ENCODE data around the gene PDE4D. TPM values are rescaled to one million over a fixed set of nuclear protein-coding genes. Genes with fewer than 3 reads are reported as not detected.

The PDE4D gene
- total RNA-seq, 1 experiment from 2014 or later: 3.6 TPM

- no peak for ATAC-seq
- no peak for DNase-seq
- no TSS peak for BruUV-seq (replicated peaks)
- TF ChIP-seq EZH2phosphoT487 (IDR thresholded peaks at IDR 0.05; ENCODE audit: borderline replicate concordance, low read length) (no peak), EZH2 (IDR thresholded peaks at IDR 0.05; ENCODE audit: low read length, unreplicated experiment) (no peak), CTCF (conservative IDR thresholded peaks at IDR 0.05; ENCODE audit: low read depth, low read length) (no peak)
- Histone ChIP-seq H3K27ac (ENCODE audit: low read length) (no peak overlapping the region), H3K4me2 (ENCODE audit: low read length) (no peak overlapping the region), H3K9me3 (ENCODE audit: low read length) (no peaks in the 10 kb centered on the region), H3K9ac (ENCODE audit: low read length) (no peak overlapping the region), H3K4me1 (ENCODE audit: insufficient read depth, low read length) (no peaks in the 10 kb centered on the region), H3K79me2 (ENCODE audit: low read length) (no peaks in the 10 kb centered on the region), H2AFZ (ENCODE audit: low read length) (no peak overlapping the region), H3K27me3 (ENCODE audit: low read length) (no peaks in the 10 kb centered on the region), H3K9me2 (replicated peaks; ENCODE audit: low read length) (no peaks in the 10 kb centered on the region), H3F3A (ENCODE audit: low read length, unreplicated experiment) (no peaks in the 10 kb centered on the region), H3K4me3 (ENCODE audit: low read length) (no peak overlapping the region), H3K36me3 (ENCODE audit: low read depth, low read length) (no peaks in the 10 kb centered on the region), H4K20me1 (ENCODE audit: low read length) (no peaks in the 10 kb centered on the region)
- intact Hi-C loops (cut with micrococcal nuclease): no loop called here
- ChIA-PET CTCF (no interaction called here), POLR2A (ENCODE audit: unreplicated experiment) (no interaction called here)
Measured at GRCh38 chr5:59891962-59892643, 1.4 kb downstream of the PDE4D start.

GRCh38 chr5:59887274-59887673, 6.3 kb downstream of the PDE4D start:
- Histone ChIP-seq H3K9ac (ENCODE audit: low read length) (no peak overlapping the region), H2AFZ (ENCODE audit: low read length) (no peak overlapping the region), H3K9me3 (ENCODE audit: low read length) (no peaks in the 10 kb centered on the region), H3F3A (ENCODE audit: low read length, unreplicated experiment) (no peaks in the 10 kb centered on the region), H3K79me2 (ENCODE audit: low read length) (no peaks in the 10 kb centered on the region), H3K27me3 (ENCODE audit: low read length) (no peaks in the 10 kb centered on the region), H3K4me3 (ENCODE audit: low read length) (no peak overlapping the region), H3K9me2 (replicated peaks; ENCODE audit: low read length) (no peaks in the 10 kb centered on the region), H4K20me1 (ENCODE audit: low read length) (no peaks in the 10 kb centered on the region), H3K27ac (ENCODE audit: low read length) (no peak overlapping the region), H3K4me2 (ENCODE audit: low read length) (no peak overlapping the region), H3K4me1 (ENCODE audit: insufficient read depth, low read length) (no peaks in the 10 kb centered on the region), H3K36me3 (ENCODE audit: low read depth, low read length) (no peaks in the 10 kb centered on the region)
- TF ChIP-seq CTCF (conservative IDR thresholded peaks at IDR 0.05; ENCODE audit: low read depth, low read length): no peak
- TF ChIP-seq EZH2phosphoT487 (IDR thresholded peaks at IDR 0.05; ENCODE audit: borderline replicate concordance, low read length): no peak
- TF ChIP-seq EZH2 (IDR thresholded peaks at IDR 0.05; ENCODE audit: low read length, unreplicated experiment): no peak
- no peak for ATAC-seq
- no peak for DNase-seq
- intact Hi-C loops (cut with micrococcal nuclease): no loop called here
- CTCF ChIA-PET: no interaction called here
- POLR2A ChIA-PET (ENCODE audit: unreplicated experiment): no interaction called here
- BruUV-seq (replicated peaks): no TSS peak

- CTCF ChIA-PET: no interaction called here
- no TSS peak for BruUV-seq (replicated peaks)
- peak; percentile 10 for DNase-seq
- Histone ChIP-seq H3K9me2 (replicated peaks; ENCODE audit: low read length) (no peaks in the 10 kb centered on the region), H3K9me3 (ENCODE audit: low read length) (no peaks in the 10 kb centered on the region), H3F3A (ENCODE audit: low read length, unreplicated experiment) (no peaks in the 10 kb centered on the region), H3K27ac (ENCODE audit: low read length) (no peak overlapping the region), H3K4me3 (ENCODE audit: low read length) (no peak overlapping the region), H3K79me2 (ENCODE audit: low read length) (no peaks in the 10 kb centered on the region), H3K4me2 (ENCODE audit: low read length) (no peak overlapping the region), H2AFZ (ENCODE audit: low read length) (no peak overlapping the region), H3K9ac (ENCODE audit: low read length) (no peak overlapping the region), H3K27me3 (ENCODE audit: low read length) (peaks cover 11% of the 10 kb centered on the region; the same call in 1 of the 2 replicates), H3K36me3 (ENCODE audit: low read depth, low read length) (no peaks in the 10 kb centered on the region), H4K20me1 (ENCODE audit: low read length) (no peaks in the 10 kb centered on the region), H3K4me1 (ENCODE audit: insufficient read depth, low read length) (no peaks in the 10 kb centered on the region)
- ATAC-seq: no peak
- intact Hi-C loops (cut with micrococcal nuclease): no loop called here
- no peak for TF ChIP-seq EZH2 (IDR thresholded peaks at IDR 0.05; ENCODE audit: low read length, unreplicated experiment)
- no peak for TF ChIP-seq EZH2phosphoT487 (IDR thresholded peaks at IDR 0.05; ENCODE audit: borderline replicate concordance, low read length)
- no peak for TF ChIP-seq CTCF (conservative IDR thresholded peaks at IDR 0.05; ENCODE audit: low read depth, low read length)
- POLR2A ChIA-PET (ENCODE audit: unreplicated experiment): no interaction called here
Measured at GRCh38 chr5:59874675-59875074, 18.9 kb downstream of the PDE4D start.
